HUES6 (cell line): ENCODE data around the gene TTC13.
A peak's percentile ranks its signal among the peaks of the same experiment; 100 is the strongest.

Experiments used
- H3K27ac ChIP-seq: 2 replicates; pipeline ENCODE4 v1.7.0; 2013; ENCODE audit warnings: low read depth, mild to moderate bottlenecking, low read length, inconsistent platforms
- H3K27me3 ChIP-seq: 2 replicates; pipeline ENCODE4 v1.6.1; 2013; ENCODE audit warnings: low read length; ENCODE audit not compliant: control insufficient read depth, insufficient read depth
- H3K36me3 ChIP-seq: 2 replicates; pipeline ENCODE4 v1.6.1; 2013; ENCODE audit warnings: low read length; ENCODE audit not compliant: control insufficient read depth, insufficient read depth
- H3K4me1 ChIP-seq: 2 replicates; pipeline ENCODE4 v1.6.1; 2013; ENCODE audit warnings: low read length; ENCODE audit not compliant: control insufficient read depth, insufficient read depth
- H3K4me3 ChIP-seq: 2 replicates; pipeline ENCODE4 v1.5.1; 2013; ENCODE audit warnings: low read depth, low read length
- H3K9ac ChIP-seq: one replicate; pipeline ENCODE4 v1.6.1; 2013; ENCODE audit warnings: mild to moderate bottlenecking, low read length
- H3K9me3 ChIP-seq: 2 replicates; pipeline ENCODE4 v1.6.1; 2013; ENCODE audit warnings: low read depth, low read length; ENCODE audit not compliant: control insufficient read depth, insufficient read depth

Gene TTC13

GRCh38 chr1:230870916-230871315, 107.7 kb downstream of the TTC13 start:
- Histone ChIP-seq H3K9me3 (no peaks in the 10 kb centered on the region), H3K4me3 (no peak overlapping the region), H3K4me1 (peaks cover 23% of the 10 kb centered on the region), H3K27me3 (peaks cover 15% of the 10 kb centered on the region), H3K27ac (no peak overlapping the region), H3K36me3 (no peaks in the 10 kb centered on the region), H3K9ac (no peak overlapping the region)

DNA sequence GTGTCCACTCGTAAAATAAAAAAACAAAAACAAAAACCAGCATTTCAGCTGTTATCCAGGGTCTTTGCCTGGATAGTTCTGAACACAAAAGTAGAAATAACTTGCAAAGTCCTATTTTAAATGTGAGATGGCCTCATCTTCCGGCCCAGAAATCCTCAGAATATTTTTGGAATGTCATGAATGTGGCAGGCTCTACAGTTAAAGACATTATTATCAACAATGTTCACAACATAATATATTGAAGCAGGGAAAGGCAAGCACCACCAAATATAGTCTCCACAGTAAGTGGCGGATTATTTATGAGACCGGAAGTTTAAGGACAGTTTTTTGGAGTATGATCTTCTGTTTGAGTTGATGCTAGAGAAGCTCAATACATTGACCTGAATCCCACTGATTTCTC, 109.2 kb downstream of the TTC13 start:
- peak overlapping the region; percentile 82 for H3K4me3 ChIP-seq
- H3K36me3 ChIP-seq: no peaks in the 10 kb centered on the region
- H3K9me3 ChIP-seq: no peaks in the 10 kb centered on the region
- peak overlapping the region; percentile 99; the same call in 1 of the 2 replicates for H3K27ac ChIP-seq
- H3K4me1 ChIP-seq: peaks cover 23% of the 10 kb centered on the region
- peaks cover 15% of the 10 kb centered on the region for H3K27me3 ChIP-seq
- peak overlapping the region; percentile 97 for H3K9ac ChIP-seq

DNA sequence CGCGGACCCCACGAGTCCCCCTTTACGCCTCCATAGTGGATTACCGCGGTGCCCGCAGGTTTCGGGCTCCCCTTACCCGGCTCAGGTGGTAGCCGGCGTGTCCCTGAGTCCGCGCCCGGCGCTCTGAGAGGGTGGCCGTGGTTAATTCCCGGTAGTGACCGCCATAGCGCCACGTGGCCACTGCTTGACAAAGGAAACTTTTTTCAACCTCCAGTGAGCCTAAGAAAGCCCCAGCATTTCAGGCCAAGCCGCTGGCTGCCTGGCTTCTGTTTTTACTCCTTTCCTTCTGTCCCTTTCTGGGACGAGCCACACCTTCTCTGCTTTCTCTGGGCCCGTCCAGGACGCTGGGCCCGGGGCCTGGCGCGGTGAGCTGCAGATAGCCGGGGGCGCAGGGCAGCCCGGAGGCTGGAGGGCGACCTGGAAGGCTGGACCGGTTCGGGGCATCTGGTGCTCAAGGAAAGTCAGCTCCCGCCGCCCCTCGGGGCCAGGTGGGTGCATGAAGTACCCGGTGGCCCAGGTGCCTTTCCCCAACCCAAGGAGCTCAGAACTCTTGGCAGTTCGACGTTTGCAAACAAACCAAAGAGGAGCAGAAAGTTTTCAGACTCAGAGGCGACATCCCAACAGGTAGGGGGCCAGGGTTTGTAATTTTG, 109.8 kb downstream of the TTC13 start:
- H3K4me3 ChIP-seq: peak overlapping the region; percentile 82
- H3K4me1 ChIP-seq: peaks cover 23% of the 10 kb centered on the region
- H3K9ac ChIP-seq: peak overlapping the region; percentile 97
- peak overlapping the region; percentile 99 for H3K27ac ChIP-seq
- no peaks in the 10 kb centered on the region for H3K9me3 ChIP-seq
- H3K27me3 ChIP-seq: peaks cover 15% of the 10 kb centered on the region
- H3K36me3 ChIP-seq: no peaks in the 10 kb centered on the region

GRCh38 chr1:230867903-230868735, 110.5 kb downstream of the TTC13 start, which contains the start of gene C1orf198:
C1orf198 (minus strand) TSS chr1:230868521; CDS start chr1:230868512, 9 bp downstream.
- no peaks in the 10 kb centered on the region for H3K9me3 ChIP-seq
- H3K36me3 ChIP-seq: no peaks in the 10 kb centered on the region
- H3K4me1 ChIP-seq: peaks cover 27% of the 10 kb centered on the region
- H3K9ac ChIP-seq: peak within 1 kb of the TSS; percentile 97
- peak within 1 kb of the TSS; percentile 99 for H3K27ac ChIP-seq
- H3K4me3 ChIP-seq: peak within 1 kb of the TSS; percentile 99
- H3K27me3 ChIP-seq: peaks cover 15% of the 10 kb centered on the region

GRCh38 chr1:230867101-230867902, 111.4 kb downstream of the TTC13 start:
- H3K4me3 ChIP-seq: peak overlapping the region; percentile 99
- no peaks in the 10 kb centered on the region for H3K9me3 ChIP-seq
- H3K36me3 ChIP-seq: no peaks in the 10 kb centered on the region
- no peak overlapping the region for H3K27ac ChIP-seq
- peaks cover 15% of the 10 kb centered on the region for H3K27me3 ChIP-seq
- H3K9ac ChIP-seq: peak overlapping the region; percentile 91
- peaks cover 28% of the 10 kb centered on the region for H3K4me1 ChIP-seq

DNA sequence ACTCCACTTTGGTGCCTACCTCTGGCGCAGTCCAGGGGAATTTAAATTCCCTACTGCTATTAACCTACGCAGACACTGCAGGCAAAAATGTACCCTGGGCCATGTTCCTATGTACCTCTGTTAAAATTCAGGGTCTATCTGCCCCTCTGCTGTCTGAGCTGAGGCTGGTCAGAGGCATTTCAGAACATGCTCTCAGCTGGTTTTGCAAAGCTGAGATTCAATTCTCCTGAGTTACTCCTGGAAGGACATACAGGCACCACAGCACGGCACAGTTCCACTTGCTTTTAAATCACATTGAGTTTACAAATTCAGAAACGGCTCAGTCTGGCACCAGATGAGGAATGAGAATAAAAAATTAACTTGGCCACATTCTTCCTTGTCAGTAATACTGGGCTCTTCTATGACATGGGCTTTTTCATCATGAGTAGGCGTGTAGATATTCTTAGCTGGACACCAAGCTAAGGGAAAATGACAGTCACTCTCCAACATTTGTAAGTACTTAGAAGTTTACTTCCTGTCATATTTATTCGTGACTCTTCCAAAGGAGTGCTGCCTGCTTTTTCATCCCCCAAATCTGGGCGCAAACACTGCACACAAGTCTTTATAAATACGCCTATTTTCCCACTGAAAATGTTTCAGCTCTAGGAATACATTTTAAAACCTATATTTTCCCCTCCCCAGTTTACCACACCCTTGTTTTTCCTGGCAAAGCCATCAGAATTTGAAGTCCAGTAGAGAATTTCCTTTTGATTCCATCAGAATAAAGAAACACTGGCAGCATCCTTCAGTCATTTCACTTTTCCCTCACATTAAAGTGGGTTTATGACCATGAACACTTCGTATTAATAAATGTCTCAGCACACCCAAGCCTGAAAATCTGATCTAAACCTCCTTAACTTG, 112.2 kb downstream of the TTC13 start:
- no peaks in the 10 kb centered on the region for H3K9me3 ChIP-seq
- no peak overlapping the region for H3K27ac ChIP-seq
- H3K4me1 ChIP-seq: peaks cover 28% of the 10 kb centered on the region
- no peaks in the 10 kb centered on the region for H3K36me3 ChIP-seq
- no peak overlapping the region for H3K9ac ChIP-seq
- peaks cover 15% of the 10 kb centered on the region for H3K27me3 ChIP-seq
- peak overlapping the region; percentile 99 for H3K4me3 ChIP-seq

- Histone ChIP-seq H3K9ac (no peak overlapping the region), H3K27ac (no peak overlapping the region), H3K36me3 (no peaks in the 10 kb centered on the region), H3K4me3 (no peak overlapping the region), H3K27me3 (peaks cover 15% of the 10 kb centered on the region), H3K4me1 (peaks cover 28% of the 10 kb centered on the region), H3K9me3 (no peaks in the 10 kb centered on the region)
These were observed 113.4 kb downstream of the TTC13 start for GRCh38 chr1:230865062-230865817.

GRCh38 chr1:230864441-230864840, 114.2 kb downstream of the TTC13 start:
- Histone ChIP-seq H3K27ac (no peak overlapping the region), H3K4me3 (no peak overlapping the region), H3K36me3 (no peaks in the 10 kb centered on the region), H3K4me1 (peaks cover 25% of the 10 kb centered on the region), H3K27me3 (peaks cover 15% of the 10 kb centered on the region), H3K9me3 (no peaks in the 10 kb centered on the region), H3K9ac (no peak overlapping the region)

GRCh38 chr1:230863449-230863848, 115.2 kb downstream of the TTC13 start:
- Histone ChIP-seq H3K9ac (no peak overlapping the region), H3K4me1 (peaks cover 24% of the 10 kb centered on the region), H3K9me3 (no peaks in the 10 kb centered on the region), H3K4me3 (no peak overlapping the region), H3K27me3 (peaks cover 15% of the 10 kb centered on the region), H3K27ac (no peak overlapping the region), H3K36me3 (no peaks in the 10 kb centered on the region)
